ENCODE data around the gene RAB40AL. TPM values are rescaled to one million over a fixed set of nuclear protein-coding genes. Genes with fewer than 3 reads are reported as not detected.
"Not testable (repeated sequence)": the region's sequence is repeated elsewhere in the genome, so short reads cannot be mapped to it uniquely, and the experiment has no call there.

RAB40AL gene
- total and polyA plus RNA-seq, 2 of the 8 experiments (the other 6 are each of a cell fraction or from before 2014, with no cell fraction given) = 0.27 to 0.30 TPM

GRCh38 chrX:102971536-102971935 lies 34.5 kb downstream of the RAB40AL start:
- FAIRE-seq; H2AFZ ChIP-seq (ENCODE audit: low read length); H2BK120ac ChIP-seq (replicated peaks; ENCODE audit: low read depth, low read length); H3K4me2 ChIP-seq (ENCODE audit: insufficient read depth in 1 of 2, low read depth in 2 of 2, low read length in 2 of 2); H4K20me1 ChIP-seq (replicated peaks in 1 of 2; ENCODE audit: control insufficient read depth in 1 of 2, insufficient read depth in 2 of 2, low read length in 2 of 2); POLR2A ChIA-PET (ENCODE audit: partially characterized antibody); H3K9ac ChIP-seq (replicated peaks in 1 of 4; ENCODE audit: extremely low read depth in 1 of 4, low read depth in 3 of 4, low read length in 3 of 4); H2BK15ac ChIP-seq (ENCODE audit: low read length); H2BK20ac ChIP-seq (ENCODE audit: low read length); H3K27ac ChIP-seq (ENCODE audit: low read depth, low read length); H3K4me1 ChIP-seq (replicated peaks in 1 of 4; ENCODE audit: control insufficient read depth in 3 of 4, insufficient read depth in 4 of 4, low read length in 3 of 4); DNase-seq (ENCODE audit: low read depth in 1 of 2, low spot score in 2 of 2); H3K9me3 ChIP-seq (ENCODE audit: insufficient read depth in 2 of 2, low read depth in 1 of 2, low read length in 1 of 2); H3K79me1 ChIP-seq (ENCODE audit: low read depth, low read length); H4K8ac ChIP-seq (ENCODE audit: extremely low read depth, insufficient read depth, low read length); H3K79me2 ChIP-seq (ENCODE audit: control insufficient read depth in 1 of 2, insufficient read depth in 2 of 2, low read length in 2 of 2); H2BK12ac ChIP-seq (ENCODE audit: low read depth, low read length); H2BK5ac ChIP-seq (ENCODE audit: low read depth, low read length); H3K36me3 ChIP-seq (ENCODE audit: control insufficient read depth in 2 of 4, insufficient read depth in 4 of 4, low read length in 3 of 4); H4K5ac ChIP-seq (ENCODE audit: insufficient read length, low read depth, low read length); H3K14ac ChIP-seq (ENCODE audit: insufficient read length); H3K23me2 ChIP-seq (ENCODE audit: low read depth, low read length); CTCF ChIA-PET (ENCODE audit: partially characterized antibody); H3K4me3 ChIP-seq (ENCODE audit: extremely low read depth in 1 of 4, insufficient read depth in 2 of 4, low read depth in 3 of 4, low read length in 4 of 4); H3K56ac ChIP-seq (replicated peaks; ENCODE audit: insufficient read length, low read depth, low read length); H3K27me3 ChIP-seq (replicated peaks in 1 of 4; ENCODE audit: control insufficient read depth in 3 of 4, extremely low read depth in 1 of 4, insufficient read depth in 3 of 4, low read length in 3 of 4); H4K91ac ChIP-seq (replicated peaks; ENCODE audit: insufficient read length, low read length); H3K18ac ChIP-seq (ENCODE audit: extremely low read depth, low read length); H3K23ac ChIP-seq (ENCODE audit: insufficient read length); H2AK5ac ChIP-seq (ENCODE audit: low read depth, low read length); H3K4ac ChIP-seq (replicated peaks; ENCODE audit: insufficient read length, low read depth, low read length): not testable (repeated sequence)

Measured in H1 (cell line).